Lung microvascular endothelial cell (primary cell): ENCODE data around the gene TMEM203. TPM values are rescaled to one million over a fixed set of nuclear protein-coding genes. Genes with fewer than 3 reads are reported as not detected.
"Not testable (repeated sequence)": the region's sequence is repeated elsewhere in the genome, so short reads cannot be mapped to it uniquely, and the experiment has no call there.

Experiments
- DNase-seq, 2 donors: peaks; one replicate each; pipeline versions ENCODE4 v3.0.0 to v3.0.0-alpha.2; 2010; ENCODE audit warnings: low read depth in 2 of 2
- total RNA-seq: library from RNA; depleted of rRNA; stranded (reverse); fragments of >200 nt; gene quantifications from 2 replicates; pipeline ENCODE4 v1.2.1, GENCODE V29; 2014

Gene TMEM203, protein sequence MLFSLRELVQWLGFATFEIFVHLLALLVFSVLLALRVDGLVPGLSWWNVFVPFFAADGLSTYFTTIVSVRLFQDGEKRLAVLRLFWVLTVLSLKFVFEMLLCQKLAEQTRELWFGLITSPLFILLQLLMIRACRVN
- total RNA-seq: 19.6 and 26.0 TPM in 2 replicates

DNA sequence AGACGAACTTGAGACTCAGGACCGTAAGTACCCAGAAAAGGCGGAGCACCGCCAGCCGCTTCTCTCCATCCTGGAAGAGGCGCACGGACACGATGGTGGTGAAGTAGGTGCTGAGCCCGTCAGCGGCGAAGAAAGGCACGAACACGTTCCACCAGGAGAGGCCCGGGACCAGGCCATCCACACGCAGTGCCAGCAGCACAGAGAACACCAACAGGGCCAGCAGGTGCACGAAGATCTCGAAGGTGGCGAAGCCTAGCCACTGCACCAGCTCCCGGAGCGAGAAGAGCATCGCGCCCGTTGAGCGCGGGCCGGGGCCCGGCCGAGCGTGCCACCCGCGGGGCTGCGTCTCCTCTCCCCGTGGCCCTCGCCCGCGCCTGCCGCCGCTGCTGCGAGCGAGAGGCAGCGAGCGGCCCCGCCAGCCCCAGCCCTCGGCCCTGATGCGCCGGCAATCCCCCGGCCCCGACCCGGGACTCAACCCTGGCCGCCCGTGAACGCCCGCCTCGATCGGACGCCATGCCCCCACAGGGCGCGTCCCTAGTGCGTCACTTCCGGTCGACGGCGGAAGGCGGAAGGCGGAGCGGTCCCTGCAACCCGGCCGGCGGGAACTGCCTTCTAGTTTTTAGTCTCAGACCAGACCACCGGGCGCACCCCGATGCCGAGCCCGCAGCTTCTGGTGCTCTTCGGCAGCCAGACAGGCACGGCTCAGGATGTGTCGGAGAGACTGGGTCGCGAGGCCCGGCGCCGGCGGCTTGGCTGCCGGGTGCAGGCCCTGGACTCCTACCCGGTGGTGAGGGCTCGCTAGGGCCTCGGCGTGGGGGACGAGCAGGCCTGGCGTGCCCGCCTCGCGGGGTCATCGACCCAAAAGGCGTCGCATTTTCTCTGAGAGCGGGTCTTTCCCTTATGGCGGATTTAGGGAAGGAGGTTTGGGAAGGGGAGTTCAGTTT, at the start of gene TMEM203, which contains the start of gene NDOR1:
Gene TMEM203, minus strand, starts transcription at position 523 of the 944 bp plus-strand sequence. Its CDS starts 234 bp downstream, at position 289.
Gene NDOR1, plus strand, starts transcription at position 575 of the 944 bp plus-strand sequence. Its CDS starts 78 bp downstream, at position 653.
- DNase-seq: peak; percentile 86 to 92

DNA sequence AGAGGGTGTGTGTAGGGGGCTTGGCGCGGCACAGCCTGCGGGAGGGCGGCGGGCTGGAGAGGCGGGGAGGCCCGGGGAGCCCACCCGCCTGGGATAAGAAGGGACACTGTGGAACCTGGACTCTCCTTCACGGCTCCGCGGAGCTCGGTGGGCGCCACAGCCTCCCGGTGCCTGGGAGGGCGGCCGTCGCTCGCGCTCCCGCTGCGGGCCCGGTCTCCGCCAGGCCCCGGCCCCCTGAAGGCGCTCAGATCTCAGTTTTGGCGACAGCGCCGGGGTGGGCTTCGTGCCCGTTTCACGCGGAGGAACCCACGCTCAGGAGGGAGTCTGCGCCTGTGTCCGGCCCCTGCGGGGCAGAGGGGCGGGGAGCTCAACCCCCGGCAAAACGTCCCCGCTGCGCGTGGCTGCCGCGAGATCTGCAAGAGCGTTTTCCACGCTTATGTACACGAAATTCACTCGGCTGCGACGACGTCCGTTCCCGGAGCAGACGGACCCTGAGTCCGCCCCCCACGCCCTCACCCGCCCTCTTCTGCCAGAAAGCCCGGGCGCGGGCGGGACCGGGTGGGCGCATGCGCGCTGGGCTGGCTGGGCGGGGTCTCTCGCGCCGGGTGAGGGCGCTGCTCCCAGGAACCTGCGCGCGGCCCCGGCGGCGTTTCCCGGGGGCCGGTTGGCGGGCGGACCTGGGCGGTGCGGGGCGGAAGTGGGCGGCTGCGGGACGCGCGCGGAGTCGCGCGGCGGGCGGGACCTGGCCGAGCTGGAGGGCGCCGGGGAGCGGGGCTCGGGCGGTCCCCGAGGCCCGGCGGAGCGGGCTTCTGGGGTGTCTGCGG, 49.4 kb upstream of the TMEM203 start, which contains the start of gene NELFB:
Gene NELFB, plus strand, starts transcription at position 704 of the 824 bp plus-strand sequence.
- peak; percentile 79 to 84 for DNase-seq

DNA sequence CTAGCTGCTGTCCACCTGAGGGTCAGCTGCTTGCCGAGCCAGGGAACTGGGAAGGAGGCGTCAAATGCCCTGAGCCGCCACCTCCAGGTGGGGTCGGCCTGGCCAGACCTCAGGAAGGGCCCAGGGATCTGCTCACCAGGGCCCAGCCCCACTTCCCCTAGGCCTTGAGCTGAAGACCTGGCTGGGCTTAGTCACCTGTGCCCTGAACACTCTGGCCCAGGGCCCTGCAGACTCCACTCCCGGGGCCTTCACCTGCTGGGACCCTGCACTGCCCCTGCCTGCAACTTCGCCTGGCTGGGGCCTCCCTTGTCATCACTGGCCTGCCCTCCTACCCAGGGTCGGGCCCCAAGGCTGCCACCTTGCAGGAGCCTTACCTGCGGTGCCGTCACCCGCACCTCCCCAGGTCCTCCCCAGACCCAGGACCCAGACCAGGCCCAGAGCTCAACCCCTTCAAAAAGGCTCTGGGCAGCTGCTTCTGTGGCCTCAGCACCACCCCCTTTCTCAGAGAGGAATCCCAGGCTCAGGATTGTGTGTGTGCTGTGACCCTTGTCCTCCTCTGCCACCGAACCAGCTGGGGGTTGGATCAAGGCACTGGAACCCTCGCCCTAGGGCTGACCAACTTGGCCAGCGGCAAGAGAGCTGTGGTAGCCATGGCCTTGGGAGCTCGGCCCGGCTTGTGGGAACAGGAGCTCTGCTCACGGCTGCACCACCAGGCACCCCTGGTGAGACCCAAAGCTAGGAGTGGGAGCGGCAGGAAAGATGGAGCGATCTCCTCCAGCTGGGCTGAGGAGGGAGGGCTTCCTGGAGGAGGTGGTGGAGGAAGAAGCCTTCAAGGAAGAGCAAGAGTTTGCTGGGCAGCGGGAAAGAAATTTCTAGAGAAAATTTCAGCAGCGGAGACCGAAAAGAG, 48.5 kb upstream of the TMEM203 start:
- DNase-seq: no peak

DNA sequence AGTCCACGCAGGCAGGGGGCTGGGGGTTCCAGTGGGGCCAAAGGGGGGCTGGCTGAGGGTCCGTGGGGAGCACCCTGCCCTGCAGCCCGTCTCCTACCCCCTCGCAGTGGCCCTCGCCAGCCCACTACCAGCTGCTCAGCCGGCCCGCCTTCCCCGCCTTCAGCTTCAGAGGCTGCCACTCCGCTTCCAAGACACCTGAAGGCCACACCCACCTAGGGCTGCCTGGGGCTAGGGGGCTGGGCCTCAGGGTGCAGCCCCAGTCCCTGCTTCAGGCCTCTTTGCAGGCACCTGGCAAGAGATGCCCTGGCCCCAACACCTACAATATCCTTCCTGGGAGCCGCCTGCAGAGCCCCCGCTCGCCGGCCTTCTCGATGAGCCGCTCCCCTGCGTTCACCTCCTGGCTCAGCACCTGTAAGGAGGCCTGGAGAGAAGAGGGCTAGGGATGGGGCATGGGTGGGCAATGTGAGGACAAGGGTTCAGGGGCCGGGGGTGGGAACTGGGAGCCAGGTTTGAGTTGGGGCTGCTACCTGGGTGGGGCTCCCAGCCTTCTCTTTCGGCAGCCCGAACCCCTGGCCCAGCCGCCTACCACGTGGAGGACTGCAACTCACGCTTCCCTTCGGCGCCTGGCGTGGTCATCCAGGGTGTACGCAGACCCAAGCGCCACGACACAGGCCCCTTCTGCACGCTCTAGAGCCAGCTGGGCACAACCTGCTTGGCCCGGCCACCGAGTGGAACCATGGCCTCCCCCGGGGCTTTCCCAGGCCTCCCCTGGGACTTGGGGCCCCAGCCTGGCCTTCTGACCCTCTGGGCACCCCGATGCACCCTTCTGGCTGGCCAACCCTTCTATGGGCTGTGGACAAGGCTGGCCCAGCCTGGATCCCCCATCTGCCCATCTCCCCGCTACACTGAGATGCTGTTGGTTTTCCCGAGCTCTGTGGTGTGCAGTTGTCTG, 47.4 kb upstream of the TMEM203 start:
- DNase-seq: no peak

DNA sequence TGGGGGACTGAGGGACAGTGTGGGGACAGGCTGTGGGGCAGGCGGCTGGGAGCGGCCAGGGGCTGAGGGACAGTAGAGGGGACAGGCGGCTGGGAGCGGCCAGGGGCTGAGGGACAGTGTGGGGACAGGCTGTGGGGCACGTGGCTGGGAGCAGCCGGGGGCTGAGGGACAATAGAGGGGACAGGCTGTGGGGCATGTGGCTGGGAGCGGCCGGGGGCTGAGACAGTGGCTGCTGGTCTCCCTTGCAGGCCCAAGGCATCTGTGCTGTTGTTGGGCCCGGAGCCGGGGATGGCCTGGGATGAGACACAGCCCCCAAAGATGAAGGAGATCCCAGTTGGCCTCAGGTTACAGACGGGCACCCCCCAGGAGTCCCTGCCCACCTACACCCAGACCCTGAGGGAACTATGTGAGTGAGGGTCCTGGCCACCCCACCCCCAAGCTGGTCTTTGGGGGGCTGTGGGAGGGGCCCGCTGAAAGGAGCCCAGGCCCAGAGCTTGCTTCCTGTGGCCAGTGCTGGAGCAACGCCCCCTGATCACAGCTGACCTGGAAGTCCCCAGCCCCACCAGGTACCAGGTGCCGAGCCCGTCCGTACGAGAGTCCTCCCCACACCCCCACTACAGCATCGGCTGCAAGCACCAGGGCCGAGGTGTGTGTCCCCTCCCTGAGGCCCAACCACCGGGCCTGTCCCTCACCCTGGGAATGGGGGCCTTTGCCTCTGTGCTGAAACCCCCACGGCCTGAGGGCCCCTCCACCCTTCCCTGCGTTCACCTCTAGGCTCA, 46.2 kb upstream of the TMEM203 start:
- no peak for DNase-seq

DNA sequence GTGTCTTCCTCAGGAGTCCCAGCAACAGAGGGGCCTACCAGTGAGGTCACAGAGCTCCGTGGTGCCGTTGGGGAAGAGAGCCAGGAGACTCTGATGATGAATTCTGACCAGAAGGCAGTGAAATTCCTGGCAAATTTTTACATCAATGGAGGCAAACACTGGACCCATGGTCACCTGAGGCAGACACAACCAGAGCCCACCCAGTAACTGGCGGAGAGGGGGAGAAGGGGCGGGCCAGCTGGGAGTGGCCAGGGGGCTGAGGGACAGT, 45.7 kb upstream of the TMEM203 start, which contains the start of gene STPG3:
Gene STPG3, plus strand, starts transcription at position 93 of the 268 bp plus-strand sequence. Its CDS starts 1 bp downstream, at position 94.
- DNase-seq: no peak

DNA sequence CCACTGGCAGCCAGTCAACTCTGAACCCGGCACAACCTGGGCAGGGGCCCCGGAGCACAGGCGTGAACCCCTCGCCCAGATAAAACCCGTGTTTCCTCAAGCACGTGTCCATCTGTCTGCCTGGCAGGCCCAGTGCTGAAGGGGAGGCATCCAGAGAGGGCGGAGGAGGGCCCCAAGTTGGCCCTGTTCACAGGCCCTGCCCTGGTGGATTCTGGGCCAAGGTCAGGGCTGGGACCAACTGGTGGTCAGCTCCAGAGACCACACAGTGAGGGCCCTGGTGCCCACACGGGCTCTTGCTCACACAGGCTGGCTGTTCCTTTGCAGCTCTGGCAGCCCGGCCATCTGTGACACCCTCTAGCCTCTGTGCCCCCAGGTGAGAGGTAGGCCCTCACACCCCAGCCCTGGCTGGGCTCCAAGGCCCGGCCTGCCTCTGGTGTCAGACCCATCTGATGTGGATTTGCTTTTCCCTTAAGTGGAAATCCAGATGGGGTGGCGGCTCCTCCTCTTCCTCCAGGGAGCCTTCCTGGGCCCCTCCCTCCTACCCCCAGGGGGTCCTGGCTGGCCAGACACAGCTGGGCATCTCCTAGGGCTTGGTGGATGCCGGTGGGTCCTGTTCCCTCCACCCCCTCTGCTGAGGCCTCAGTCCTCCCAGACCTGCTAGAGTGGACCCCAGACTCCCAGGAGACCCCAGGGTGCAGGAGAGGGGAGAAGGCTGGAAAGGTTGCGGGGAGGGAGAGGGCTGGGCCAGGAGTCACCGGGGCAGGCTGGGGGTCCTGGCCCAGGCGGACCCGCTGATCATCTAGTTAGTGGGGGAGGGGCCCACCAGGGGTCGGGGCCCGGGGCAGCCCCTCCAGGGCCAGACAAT, 45.1 kb upstream of the TMEM203 start:
- DNase-seq: no peak

DNA sequence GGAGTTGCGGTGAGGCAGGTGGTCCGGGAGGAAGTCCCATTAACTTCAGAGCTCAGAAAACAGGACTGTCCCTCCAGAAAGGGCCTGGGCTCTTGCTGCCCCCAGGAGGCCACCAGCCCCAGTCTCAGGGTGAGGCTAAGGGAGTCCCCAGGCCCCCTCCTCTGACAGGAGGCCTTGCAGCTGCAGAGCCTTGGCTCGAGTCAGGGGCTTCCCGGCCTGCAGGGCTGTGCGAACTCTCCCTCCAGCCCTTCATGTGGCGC, 42.4 kb upstream of the TMEM203 start:
- no peak for DNase-seq

DNA sequence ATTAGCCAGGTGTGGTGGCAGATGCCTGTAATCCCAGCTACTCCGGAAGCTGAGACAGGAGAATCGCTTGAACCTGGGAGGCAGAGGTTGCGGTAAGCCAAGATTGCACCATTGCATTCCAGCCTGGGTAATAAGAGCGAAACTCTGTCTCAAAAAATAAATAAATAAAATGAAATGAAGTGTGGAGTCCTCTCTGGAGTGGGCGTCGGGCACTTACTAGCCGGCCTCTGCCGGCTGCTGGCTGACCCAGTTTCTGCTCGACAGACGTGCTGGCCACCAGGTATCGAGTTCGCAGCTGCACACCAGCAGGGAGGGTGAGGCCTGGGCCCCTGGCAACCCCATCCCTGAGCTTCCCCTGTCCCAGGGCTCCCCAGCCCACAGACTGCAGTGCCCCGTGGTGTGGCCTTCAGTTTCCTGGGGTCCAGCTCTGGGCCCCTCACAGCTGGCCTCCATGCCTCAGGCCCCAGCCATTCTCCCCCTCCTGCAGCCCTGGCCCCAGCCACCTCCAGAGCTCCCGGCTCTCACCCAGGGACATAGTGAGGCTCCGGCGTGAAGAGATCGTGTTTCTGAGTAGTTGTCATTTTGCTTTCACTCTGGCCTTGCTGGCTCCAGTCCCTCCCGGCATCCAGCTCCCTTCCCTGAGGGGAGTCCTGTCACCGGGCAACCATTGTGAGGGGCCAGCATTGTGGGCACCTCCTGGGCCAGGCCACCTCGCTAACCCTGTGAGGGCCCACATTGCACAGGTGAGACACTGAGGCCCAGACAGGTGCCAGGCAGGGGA, 41.9 kb upstream of the TMEM203 start:
- DNase-seq: no peak

DNA sequence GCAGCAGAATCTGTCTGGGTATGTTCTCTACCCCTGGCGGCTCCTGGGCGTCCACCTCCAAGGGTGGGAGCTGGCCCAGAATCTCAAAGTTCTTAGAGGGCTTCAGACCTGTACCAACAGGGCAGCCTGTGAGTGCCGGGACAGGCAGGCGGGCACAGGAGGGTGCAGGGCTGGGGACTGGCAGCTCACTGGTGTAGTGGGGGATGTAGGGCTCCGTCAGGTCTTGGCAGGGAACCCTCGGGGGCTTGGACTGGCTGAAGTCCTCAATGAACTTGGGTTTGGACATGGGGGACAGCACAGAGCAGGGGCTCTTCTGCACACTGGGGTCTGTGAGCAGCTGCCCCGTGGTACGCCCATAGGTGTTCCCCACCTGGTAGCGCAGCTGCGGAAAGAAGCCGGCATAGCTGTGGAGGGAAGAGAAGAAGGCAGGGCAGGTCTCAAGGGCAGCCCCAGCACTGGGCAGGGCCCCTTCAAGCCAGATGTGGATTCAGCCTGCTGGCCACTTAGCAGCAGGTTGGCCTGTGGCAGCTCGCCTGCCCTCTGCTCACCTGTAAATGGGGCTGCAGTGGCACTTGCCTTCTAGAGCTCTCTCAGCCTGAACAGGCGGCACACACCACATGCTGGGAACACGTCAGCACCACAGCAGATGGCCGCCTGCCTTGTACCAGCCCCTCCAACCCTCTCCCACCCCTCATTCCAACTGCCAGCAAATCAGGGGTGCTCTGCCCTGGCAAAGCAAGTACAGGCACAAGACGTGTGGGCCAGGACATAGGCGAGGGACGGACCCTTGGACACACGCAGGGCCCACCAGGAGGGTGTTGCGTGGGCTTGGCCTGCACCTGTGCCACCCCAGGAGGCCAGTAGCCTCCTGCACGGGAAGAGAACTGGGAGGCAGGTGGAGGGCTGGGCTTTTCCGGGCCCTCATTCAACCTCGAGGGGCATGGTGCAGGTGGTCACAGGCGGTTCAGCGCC, 40.3 kb upstream of the TMEM203 start:
- DNase-seq: no peak

DNA sequence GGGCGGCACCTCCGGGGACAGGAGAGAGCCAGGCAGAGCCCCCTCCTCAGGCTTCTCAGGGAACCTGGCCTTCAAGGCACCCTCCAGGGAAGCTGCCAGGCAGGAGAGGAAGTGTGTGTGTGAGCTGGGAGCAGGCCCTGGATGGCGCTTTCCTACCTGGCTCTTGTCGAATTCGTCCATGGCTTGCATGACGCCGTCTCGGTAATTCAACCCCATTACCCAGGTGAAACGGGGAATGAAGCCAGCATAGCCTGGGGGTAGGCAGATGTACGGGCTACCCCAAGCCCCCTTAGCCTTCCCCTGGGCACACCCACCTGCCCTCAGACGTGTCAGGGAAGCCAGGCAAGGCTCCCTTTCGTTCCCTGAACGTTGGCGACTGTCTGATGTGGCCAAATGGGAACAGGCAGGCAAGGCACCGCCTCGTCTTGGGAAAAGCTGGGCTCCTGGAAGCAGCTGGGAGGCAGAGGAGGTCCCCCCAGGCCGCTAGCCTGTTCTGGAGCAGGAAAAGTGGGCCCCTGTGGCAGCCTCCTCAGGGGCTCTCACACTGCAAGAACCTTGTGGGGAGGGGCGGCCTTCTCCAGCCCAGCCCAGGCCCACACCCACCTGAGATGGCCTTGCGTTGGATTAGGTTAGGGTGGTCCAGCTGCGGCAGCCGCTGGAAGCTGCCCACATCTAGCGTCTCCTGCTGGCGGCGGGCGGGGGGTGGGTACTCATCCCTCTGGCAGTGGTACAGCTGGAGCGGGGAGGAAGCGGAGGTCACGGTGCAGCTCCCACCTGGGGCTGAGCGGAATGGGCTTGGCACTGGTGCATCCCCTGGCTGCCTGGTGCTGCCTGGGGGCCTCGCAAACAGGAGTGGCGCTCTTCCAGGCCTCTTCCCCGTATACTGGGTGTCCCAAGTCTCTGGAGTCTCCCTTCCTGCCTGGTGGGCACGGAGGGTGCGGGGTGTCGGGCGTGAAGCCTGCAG, 39.3 kb upstream of the TMEM203 start:
- DNase-seq: peak in 1 of 2 donors; percentile 83

DNA sequence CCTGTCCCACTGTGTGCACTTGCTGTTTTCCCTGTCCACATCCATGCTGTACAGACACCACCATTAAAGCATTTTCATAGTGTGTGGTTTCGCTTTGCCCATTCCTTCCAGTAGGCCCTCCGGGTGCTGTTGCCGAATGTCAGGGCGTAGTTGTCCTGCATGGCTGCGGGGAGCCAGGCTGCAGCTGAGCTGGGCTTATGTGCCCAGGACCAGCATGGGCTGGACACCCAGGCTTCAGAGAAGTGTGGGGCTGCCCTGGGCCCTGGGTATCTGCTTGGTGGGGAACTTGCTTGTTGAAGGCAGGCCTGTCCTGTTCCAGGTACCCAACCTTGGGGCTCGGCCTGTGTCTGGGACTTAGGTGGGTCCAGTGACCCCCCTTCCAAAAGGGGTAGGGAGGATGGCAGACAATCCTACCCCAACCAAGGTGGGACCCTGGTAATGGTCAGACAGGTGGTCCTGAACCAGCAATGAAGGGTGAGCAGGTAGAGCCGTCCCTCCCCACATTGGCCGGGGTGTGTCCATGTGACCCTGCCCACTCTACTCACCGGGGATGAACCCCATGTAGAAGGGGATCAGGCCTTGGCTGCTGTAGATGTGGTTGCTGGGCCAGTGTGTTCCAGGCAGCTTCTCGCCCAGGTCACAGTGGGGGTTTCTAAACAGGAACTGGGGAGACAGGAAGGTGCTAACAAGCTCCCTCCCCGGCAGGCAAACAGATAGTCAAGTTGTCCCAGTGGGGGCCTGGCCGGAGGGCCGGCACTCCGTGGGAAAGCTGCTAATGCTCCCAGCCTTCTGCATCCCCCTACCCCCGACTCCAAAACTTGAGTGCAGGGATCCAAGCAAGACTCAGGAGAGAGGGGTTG, 38.4 kb upstream of the TMEM203 start:
- DNase-seq: no peak

DNA sequence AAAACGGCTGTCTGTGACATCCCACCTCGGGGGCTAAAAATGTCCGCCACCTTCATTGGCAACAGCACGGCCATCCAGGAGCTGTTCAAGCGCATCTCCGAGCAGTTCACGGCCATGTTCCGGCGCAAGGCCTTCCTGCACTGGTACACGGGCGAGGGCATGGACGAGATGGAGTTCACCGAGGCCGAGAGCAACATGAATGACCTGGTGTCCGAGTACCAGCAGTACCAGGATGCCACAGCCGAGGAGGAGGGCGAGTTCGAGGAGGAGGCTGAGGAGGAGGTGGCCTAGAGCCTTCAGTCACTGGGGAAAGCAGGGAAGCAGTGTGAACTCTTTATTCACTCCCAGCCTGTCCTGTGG, 37.8 kb upstream of the TMEM203 start:
- not testable (repeated sequence) for DNase-seq
